Vagina (tissue), 2 donors: ENCODE data around the gene MACROD2.

Experiments
- CTCF ChIP-seq, 3 experiments: fragments of 450-650 bp in 2 of 3; fragments of 200-600 bp in 1 of 3; sonication (generic) in 1 of 3; IDR thresholded peaks; one replicate each; pipeline ENCODE4 v1.5.1; 2017 to 2019; ENCODE audit warnings: antibody characterized with exemption in 3 of 3, mild to moderate bottlenecking in 2 of 3, moderate library complexity in 2 of 3
- POLR2A ChIP-seq, 2 donors: fragments of 450-650 bp; IDR thresholded peaks; one replicate each; pipeline ENCODE4 v1.6.1; 2017; ENCODE audit warnings: antibody characterized with exemption in 2 of 2, mild to moderate bottlenecking in 2 of 2, moderate library complexity in 2 of 2

GRCh38 chr20:14996883-14997672 lies 1001.8 kb downstream of the MACROD2 start:
- TF ChIP-seq POLR2A (IDR thresholded peaks at IDR 0.05): no peak
- TF ChIP-seq CTCF (IDR thresholded peaks at IDR 0.05): no peak
